Measurements from ENCODE around the gene CRISP2.

GRCh38 chr6:49649988-49650387 lies 63.4 kb downstream of the CRISP2 start:
- TF ChIP-seq CTCF (IDR thresholded peaks at IDR 0.05) (no peak), POLR2A (IDR thresholded peaks at IDR 0.05) (no peak), POLR2AphosphoS5 (IDR thresholded peaks at IDR 0.05) (no peak), EP300 (IDR thresholded peaks at IDR 0.05) (no peak)

All from gastroesophageal sphincter (tissue), 3 donors.